H1 (cell line): ENCODE measurements around the gene FAM98C. TPM values are rescaled to one million over a fixed set of nuclear protein-coding genes. Genes with fewer than 3 reads are reported as not detected.
"Not testable (repeated sequence)": the region's sequence is repeated elsewhere in the genome, so short reads cannot be mapped to it uniquely, and the experiment has no call there.

Source experiments
- CTCF ChIA-PET: fragments of 300-600 bp; sonication (Branson Sonifier 250); formaldehyde crosslinking; loops from one replicate; lab custom pipeline; 2021; ENCODE audit not compliant: partially characterized antibody; lab: Charles Lee
- POLR2A ChIA-PET: fragments of 300-600 bp; sonication (Branson Sonifier 250); formaldehyde crosslinking; loops from one replicate; lab custom pipeline; 2021; ENCODE audit warnings: inconsistent platforms; ENCODE audit not compliant: partially characterized antibody; lab: Charles Lee
- DNase-seq, 2 experiments: peaks; one replicate each; pipeline versions ENCODE4 v3.0.0 to v3.0.0-alpha.2; 2010 to 2022; ENCODE audit warnings: low spot score in 2 of 2, low read depth in 1 of 2, mixed read lengths in 1 of 2
- FAIRE-seq: peaks from 2 replicates; lab custom pipeline; 2011; peaks lifted over from hg19 to GRCh38; lab: Jason Lieb, UNC
- H2AFZ ChIP-seq: 2 replicates; pipeline ENCODE4 v1.8.1; 2012; ENCODE audit warnings: low read length, inconsistent platforms
- H2AK5ac ChIP-seq: 2 replicates; pipeline ENCODE4 v1.6.1; 2013; ENCODE audit warnings: low read depth, low read length
- H2BK120ac ChIP-seq: replicated peaks from 2 replicates; pipeline ENCODE3; 2013; ENCODE audit warnings: low read depth, low read length, inconsistent platforms
- H2BK12ac ChIP-seq: 2 replicates; pipeline ENCODE4 v1.6.1; 2013; ENCODE audit warnings: low read depth, low read length
- H2BK15ac ChIP-seq: 2 replicates; pipeline ENCODE4 v1.6.1; 2013; ENCODE audit warnings: low read length
- H2BK20ac ChIP-seq: 2 replicates; pipeline ENCODE4 v1.6.1; 2013; ENCODE audit warnings: low read length
- H2BK5ac ChIP-seq: 2 replicates; pipeline ENCODE4 v1.6.1; 2013; ENCODE audit warnings: low read depth, low read length
- H3K14ac ChIP-seq: 2 replicates; pipeline ENCODE4 v1.6.1; 2013; ENCODE audit warnings: inconsistent platforms; ENCODE audit not compliant: insufficient read length
- H3K18ac ChIP-seq: 2 replicates; pipeline ENCODE4 v1.6.1; 2013; ENCODE audit warnings: low read length; ENCODE audit errors: extremely low read depth
- H3K23ac ChIP-seq: 2 replicates; pipeline ENCODE4 v1.6.1; 2013; ENCODE audit warnings: inconsistent platforms; ENCODE audit not compliant: insufficient read length
- H3K23me2 ChIP-seq: 2 replicates; pipeline ENCODE4 v1.6.1; 2013; ENCODE audit warnings: low read depth, low read length
- H3K27ac ChIP-seq: 2 replicates; pipeline ENCODE4 v1.6.1; 2011; ENCODE audit warnings: low read depth, low read length, inconsistent platforms
- H3K27me3 ChIP-seq, 4 experiments: replicated peaks in 1 of 4; 1 replicate in 1 of 4; 2 replicates in 3 of 4; pipeline versions ENCODE4 v1.6.1 to v1.8.1; 2011 to 2013; ENCODE audit warnings: low read length in 3 of 4, mild to moderate bottlenecking in 3 of 4, inconsistent platforms in 2 of 4, mixed read lengths in 2 of 4, moderate library complexity in 1 of 4; ENCODE audit not compliant: control insufficient read depth in 3 of 4, insufficient read depth in 3 of 4; ENCODE audit errors: extremely low read depth in 1 of 4
- H3K36me3 ChIP-seq, 4 experiments: 2 replicates each; pipeline versions ENCODE4 v1.6.1 to v1.8.1; 2011 to 2013; ENCODE audit warnings: mild to moderate bottlenecking in 4 of 4, low read length in 3 of 4, moderate library complexity in 2 of 4, control low read depth in 1 of 4, inconsistent platforms in 1 of 4; ENCODE audit not compliant: insufficient read depth in 4 of 4, control insufficient read depth in 2 of 4
- H3K4ac ChIP-seq: replicated peaks from 2 replicates; pipeline ENCODE3; 2013; ENCODE audit warnings: low read length, low read depth, mixed read lengths, inconsistent platforms; ENCODE audit not compliant: insufficient read length
- H3K4me1 ChIP-seq, 4 experiments: replicated peaks in 1 of 4; 1 replicate in 1 of 4; 2 replicates in 3 of 4; pipeline versions ENCODE4 v1.6.1 to v1.8.1; 2011 to 2013; ENCODE audit warnings: low read length in 3 of 4, inconsistent platforms in 2 of 4, mixed read lengths in 1 of 4; ENCODE audit not compliant: insufficient read depth in 4 of 4, control insufficient read depth in 3 of 4
- H3K4me2 ChIP-seq, 2 experiments: 2 replicates each; pipeline versions ENCODE4 v1.6.1 to v1.8.1; 2011 to 2013; ENCODE audit warnings: low read depth in 2 of 2, low read length in 2 of 2, control low read depth in 1 of 2, inconsistent platforms in 1 of 2, mild to moderate bottlenecking in 1 of 2; ENCODE audit not compliant: insufficient read depth in 1 of 2
- H3K4me3 ChIP-seq, 4 experiments: fragments of 200-600, 300-600 bp in 1 of 4; sonication (generic), shearing (Covaris generic), sonication (Bioruptor Twin) in 1 of 4; 2 replicates each; pipeline versions ENCODE4 v1.5.1 to v1.8.1; 2011 to 2016; ENCODE audit warnings: low read length in 4 of 4, low read depth in 3 of 4, control low read depth in 2 of 4, inconsistent platforms in 2 of 4, mild to moderate bottlenecking in 2 of 4, mixed read lengths in 1 of 4, moderate library complexity in 1 of 4; ENCODE audit not compliant: insufficient read depth in 2 of 4; ENCODE audit errors: extremely low read depth in 1 of 4
- H3K56ac ChIP-seq: replicated peaks from 2 replicates; pipeline ENCODE3; 2013; ENCODE audit warnings: low read depth, mild to moderate bottlenecking, mixed read lengths, low read length, inconsistent platforms; ENCODE audit not compliant: insufficient read length
- H3K79me1 ChIP-seq: 2 replicates; pipeline ENCODE4 v1.6.1; 2013; ENCODE audit warnings: low read depth, low read length, control low read depth
- H3K79me2 ChIP-seq, 2 experiments: 2 replicates each; pipeline versions ENCODE4 v1.6.1 to v1.8.1; 2012 to 2013; ENCODE audit warnings: low read length in 2 of 2, mild to moderate bottlenecking in 2 of 2, inconsistent platforms in 1 of 2; ENCODE audit not compliant: insufficient read depth in 2 of 2, control insufficient read depth in 1 of 2
- H3K9ac ChIP-seq, 4 experiments: replicated peaks in 1 of 4; 1 replicate in 1 of 4; 2 replicates in 3 of 4; pipeline versions ENCODE4 v1.6.1 to v1.8.1; 2011 to 2013; ENCODE audit warnings: low read depth in 3 of 4, low read length in 3 of 4, control low read depth in 2 of 4, mild to moderate bottlenecking in 2 of 4, moderate library complexity in 2 of 4, inconsistent platforms in 1 of 4; ENCODE audit errors: extremely low read depth in 1 of 4
- H3K9me3 ChIP-seq, 2 experiments: 2 replicates each; pipeline versions ENCODE4 v1.6.1 to v1.8.1; 2012 to 2013; ENCODE audit warnings: mild to moderate bottlenecking in 2 of 2, moderate library complexity in 2 of 2, control low read depth in 1 of 2, inconsistent platforms in 1 of 2, low read depth in 1 of 2, low read length in 1 of 2, mixed read lengths in 1 of 2; ENCODE audit not compliant: insufficient read depth in 2 of 2
- H4K20me1 ChIP-seq, 2 experiments: replicated peaks in 1 of 2; 2 replicates each; pipeline versions ENCODE3 to v1.8.1; 2011 to 2013; ENCODE audit warnings: inconsistent platforms in 2 of 2, low read length in 2 of 2, mild to moderate bottlenecking in 1 of 2; ENCODE audit not compliant: insufficient read depth in 2 of 2, control insufficient read depth in 1 of 2
- H4K5ac ChIP-seq: 2 replicates; pipeline ENCODE4 v1.6.1; 2013; ENCODE audit warnings: low read length, low read depth, mixed read lengths, inconsistent platforms; ENCODE audit not compliant: insufficient read length
- H4K8ac ChIP-seq: 2 replicates; pipeline ENCODE4 v1.8.0; 2013; ENCODE audit warnings: mild to moderate bottlenecking, moderate library complexity, low read length, inconsistent platforms; ENCODE audit not compliant: insufficient read depth; ENCODE audit errors: extremely low read depth
- H4K91ac ChIP-seq: replicated peaks from 2 replicates; pipeline ENCODE3; 2013; ENCODE audit warnings: low read length, mixed read lengths, inconsistent platforms; ENCODE audit not compliant: insufficient read length
- WGBS, 2 experiments: shearing (Covaris generic) in 1 of 2; methylation state at CpG; one replicate each; pipeline versions ENCODE4 v1.1.6 to v1.1.7; 2013 to 2015; ENCODE audit warnings: low lambda C conversion rate in 2 of 2, mixed read lengths in 2 of 2, inconsistent platforms in 1 of 2, low coverage in 1 of 2, missing lambda C conversion rate in 1 of 2; ENCODE audit not compliant: insufficient replicate concordance in 2 of 2, insufficient coverage in 1 of 2, insufficient read length in 1 of 2; ENCODE audit errors: extremely low coverage in 1 of 2, missing lambda C conversion rate in 1 of 2; 5-methylcytosine and 5-hydroxymethylcytosine counted together
- polyA plus RNA-seq, 7 experiments: library from polyadenylated mRNA; depleted of rRNA in 3 of 7; stranded (reverse) in 5 of 7; unstranded in 2 of 7; fragments of >200 nt in 5 of 7; fragments of 200-250 nt in 2 of 7; gene quantifications; 1 replicate in 5 of 7; 2 replicates in 1 of 7; 4 replicates in 1 of 7; pipeline versions ENCODE4 v1.2.1 to v1.2.3, GENCODE V29; 2011 to 2013; ENCODE audit warnings: missing spikeins in 2 of 7, mixed read lengths in 2 of 7
- total RNA-seq: library from RNA; stranded (reverse); fragmentation: NEBNext Ultra II Directional; extraction: Animal tissue kit (Norgen Biotek cat#: 25700); gene quantifications from 2 replicates; pipeline ENCODE4 v1.2.1, GENCODE V29; 2021

The FAM98C gene
- total and polyA plus RNA-seq, 2 of the 8 experiments (the other 6 are each of a cell fraction or from before 2014, with no cell fraction given): 6.1 to 9.4 TPM

DNA sequence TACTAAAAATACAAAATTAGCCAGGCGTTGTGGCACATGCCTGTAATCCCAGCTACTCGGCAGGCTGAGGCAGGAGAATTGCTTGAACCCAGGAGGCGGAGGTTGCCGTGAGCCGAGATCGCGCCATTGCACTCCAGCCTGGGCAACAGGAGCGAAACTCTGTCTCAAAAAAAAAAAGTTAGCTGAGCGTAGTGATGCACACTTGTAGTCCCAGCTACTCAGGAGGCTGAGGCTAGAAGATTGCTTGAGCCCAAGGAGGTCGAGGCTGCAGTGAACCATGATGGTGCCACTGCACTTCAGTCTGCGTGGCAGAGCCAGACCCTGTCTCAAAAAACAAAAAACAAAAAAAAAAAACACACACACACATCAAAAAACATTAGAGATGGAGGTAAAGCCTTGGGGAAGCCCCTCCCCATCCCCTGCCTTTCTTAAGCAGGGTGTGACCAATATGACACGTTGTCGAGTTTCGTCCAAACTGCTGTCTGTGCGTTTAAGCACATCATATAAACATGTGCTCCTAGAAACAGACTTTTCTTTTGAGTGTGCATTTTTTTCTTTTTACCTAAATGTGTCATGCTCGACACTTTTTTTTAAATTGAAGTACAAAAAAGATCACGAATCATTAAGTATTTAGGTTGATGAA is 24.3 kb downstream of the FAM98C start:
- not testable (repeated sequence) for H3K27ac ChIP-seq, H2AK5ac ChIP-seq, H4K91ac ChIP-seq, H3K4me1 ChIP-seq, H3K23ac ChIP-seq, H2BK15ac ChIP-seq, H3K9me3 ChIP-seq, H2BK20ac ChIP-seq, H3K18ac ChIP-seq, H3K79me1 ChIP-seq, H2AFZ ChIP-seq, H3K4me2 ChIP-seq, H4K8ac ChIP-seq, H3K36me3 ChIP-seq, H3K79me2 ChIP-seq, H3K4me3 ChIP-seq, H4K20me1 ChIP-seq, H3K56ac ChIP-seq, FAIRE-seq, H4K5ac ChIP-seq, H2BK5ac ChIP-seq, H3K23me2 ChIP-seq, H3K9ac ChIP-seq, DNase-seq, H3K14ac ChIP-seq, H2BK120ac ChIP-seq, H3K4ac ChIP-seq, H3K27me3 ChIP-seq
- 0 out of 2 replicates have a peak overlapping the region, but pooled peaks have one; percentile 12 for H2BK12ac ChIP-seq
- ChIA-PET POLR2A (interaction anchor here (1.7 kb wide), 1 partner anchor 8 kb away, joined by 8 read pairs; no protein-coding TSS in a partner anchor), CTCF (interaction anchor here (1.3 to 3.2 kb wide), 3 partner anchors 13 to 24 kb away, joined by 4 to 10 read pairs (median 7); partner anchors contain the start of gene FAM98C)
- 91% methylated on average over 11 of the region's 17 CpGs; no CpG with 5 or more reads in 1 of the 2 experiments for WGBS, 2 experiments
